CD4-positive, alpha-beta memory T cell (primary cell): Measurements from ENCODE around the gene CTNNA2. TPM values are rescaled to one million over a fixed set of nuclear protein-coding genes. Genes with fewer than 3 reads are reported as not detected.
"Not testable (repeated sequence)": the region's sequence is repeated elsewhere in the genome, so short reads cannot be mapped to it uniquely, and the experiment has no call there.

Experiments used
- CTCF ChIA-PET: fragments of 350-600 bp; sonication (Branson Sonifier 250); formaldehyde crosslinking; loops from one replicate; lab custom pipeline; 2021; ENCODE audit warnings: inconsistent platforms; ENCODE audit not compliant: partially characterized antibody; lab: Charles Lee
- POLR2A ChIA-PET: fragments of 350-600 bp; sonication (Branson Sonifier 250); formaldehyde crosslinking; loops from one replicate; lab custom pipeline; 2021; ENCODE audit not compliant: partially characterized antibody; lab: Charles Lee
- DNase-seq, 5 donors: peaks; one replicate each; pipeline versions ENCODE4 v3.0.0 to v3.0.0-alpha.2; 2020 to 2022; ENCODE audit warnings: mixed read lengths in 1 of 5
- H3K27ac ChIP-seq: one replicate; pipeline ENCODE4 v1.7.0; 2013; ENCODE audit warnings: low read depth, low read length
- H3K27me3 ChIP-seq: 2 replicates; pipeline ENCODE4 v1.7.0; 2013; ENCODE audit warnings: mild to moderate bottlenecking, low read length, moderate library complexity; ENCODE audit not compliant: insufficient read depth
- H3K36me3 ChIP-seq: 2 replicates; pipeline ENCODE4 v1.7.0; 2013; ENCODE audit warnings: mild to moderate bottlenecking, low read length, moderate library complexity; ENCODE audit not compliant: insufficient read depth
- H3K4me1 ChIP-seq: 2 replicates; pipeline ENCODE4 v1.7.0; 2013; ENCODE audit warnings: mild to moderate bottlenecking, low read length, moderate library complexity; ENCODE audit not compliant: insufficient read depth
- H3K4me3 ChIP-seq, 2 donors: one replicate each; pipeline ENCODE4 v1.7.0; 2013; ENCODE audit warnings: low read length in 2 of 2, mild to moderate bottlenecking in 1 of 2
- H3K9me3 ChIP-seq, 2 donors: one replicate each; pipeline ENCODE4 v1.7.0; 2013; ENCODE audit warnings: low read length in 2 of 2, control low read depth in 1 of 2; ENCODE audit not compliant: control insufficient read depth in 1 of 2
- H3K27ac Mint-ChIP-seq, 7 donors: one replicate each; pipeline ENCODE4 v1.8.0; 2020 to 2021; ENCODE audit warnings: mixed read lengths in 7 of 7, mild to moderate bottlenecking in 6 of 7, inconsistent platforms in 3 of 7, moderate library complexity in 3 of 7
- H3K27me3 Mint-ChIP-seq, 2 donors: one replicate each; pipeline ENCODE4 v1.8.0; 2020 to 2021; ENCODE audit warnings: mixed read lengths in 2 of 2
- H3K36me3 Mint-ChIP-seq, 2 donors: one replicate each; pipeline ENCODE4 v1.8.0; 2020 to 2021; ENCODE audit warnings: mixed read lengths in 2 of 2, inconsistent platforms in 1 of 2, mild to moderate bottlenecking in 1 of 2
- H3K4me1 Mint-ChIP-seq, 4 donors: one replicate each; pipeline ENCODE4 v1.8.0; 2020 to 2021; ENCODE audit warnings: mixed read lengths in 4 of 4, mild to moderate bottlenecking in 1 of 4
- H3K4me3 Mint-ChIP-seq, 8 donors: one replicate each; pipeline ENCODE4 v1.8.0; 2020 to 2021; ENCODE audit warnings: mixed read lengths in 8 of 8, mild to moderate bottlenecking in 7 of 8, moderate library complexity in 6 of 8, inconsistent platforms in 3 of 8
- H3K9me3 Mint-ChIP-seq, 8 donors: one replicate each; pipeline ENCODE4 v1.8.0; 2020 to 2021; ENCODE audit warnings: mixed read lengths in 8 of 8, mild to moderate bottlenecking in 5 of 8, inconsistent platforms in 3 of 8, moderate library complexity in 1 of 8
- intact Hi-C: fragments of 100-400 bp; cut with micrococcal nuclease; formaldehyde crosslinking; loops from one replicate; pipeline ENCODE4 v1.15.1; 2023
- polyA plus RNA-seq, 2 donors: library from polyadenylated mRNA; unstranded; fragments of 300-500 nt; fragmentation: Illumina TruSeq; gene quantifications; one replicate each; pipeline ENCODE4 v1.2.3, GENCODE V29; 2021
- total RNA-seq, 2 experiments: library from RNA; stranded (reverse); gene quantifications; one replicate each; pipeline ENCODE4 v1.2.3, GENCODE V29; 2021

CTNNA2 gene
- total and polyA plus RNA-seq, 4 experiments from 2014 or later = not detected

DNA sequence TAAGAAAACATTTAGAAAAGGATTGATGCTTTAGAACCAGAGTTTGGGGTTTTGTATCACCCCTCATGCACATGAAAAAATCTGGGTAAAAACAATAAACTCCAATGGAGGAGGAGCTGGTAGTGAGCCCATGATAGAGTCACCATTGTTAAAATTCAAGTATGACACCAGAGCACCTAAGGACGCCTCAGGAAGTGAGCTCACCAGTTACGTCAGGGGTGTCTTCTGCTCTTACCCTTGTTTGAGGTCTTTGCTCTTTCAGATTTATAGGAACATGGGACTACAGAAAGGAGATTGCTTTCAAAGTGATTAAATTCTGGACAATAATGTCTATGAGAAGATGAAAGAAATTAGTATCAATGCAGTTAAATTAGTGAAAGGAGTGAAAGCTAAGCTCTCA is 685.2 kb downstream of the CTNNA2 start:
- CTCF ChIA-PET = no interaction called here
- H3K4me3 Mint-ChIP-seq = no peak overlapping the region

DNA sequence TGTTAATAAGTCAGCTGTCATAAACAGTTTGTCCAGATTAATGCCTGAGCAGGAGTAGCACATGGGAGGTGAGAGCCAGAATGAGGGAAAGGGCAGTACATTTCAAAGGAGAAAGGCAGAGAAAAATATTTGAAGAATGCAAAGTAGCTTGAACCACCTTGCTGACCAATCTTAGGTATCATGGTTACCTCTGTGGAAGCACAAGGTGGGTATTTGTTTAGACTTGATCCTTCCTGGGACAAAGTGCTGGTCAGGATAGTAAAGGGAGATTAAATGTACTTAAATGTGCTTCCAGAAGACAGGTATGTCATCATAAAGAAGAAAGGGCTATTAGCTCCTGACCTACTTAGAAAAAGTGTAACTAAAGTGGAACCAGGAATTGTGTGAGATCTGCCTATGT is 686.7 kb downstream of the CTNNA2 start:
- Mint-ChIP-seq H3K9me3 (peaks cover 2 to 19% (median 12%) of the 10 kb centered on the region in 8 donors), H3K36me3 (no peaks in the 10 kb centered on the region), H3K27me3 (no peaks in the 10 kb centered on the region), H3K27ac (no peak overlapping the region), H3K4me3 (no peak overlapping the region), H3K4me1 (no peaks in the 10 kb centered on the region)
- H3K36me3 ChIP-seq = no peaks in the 10 kb centered on the region
- intact Hi-C loops = no loop called here
- no peak overlapping the region for H3K27ac ChIP-seq
- no peak for DNase-seq
- no peaks in the 10 kb centered on the region for H3K9me3 ChIP-seq
- no peaks in the 10 kb centered on the region for H3K27me3 ChIP-seq
- no peak overlapping the region for H3K4me3 ChIP-seq
- ChIA-PET POLR2A (no interaction called here), CTCF (no interaction called here)
- no peaks in the 10 kb centered on the region for H3K4me1 ChIP-seq

More for the DNA sequence above, 685.2 kb downstream of the CTNNA2 start:
- POLR2A ChIA-PET = no interaction called here
- Histone ChIP-seq H3K27me3 (no peaks in the 10 kb centered on the region), H3K9me3 (no peaks in the 10 kb centered on the region), H3K4me1 (no peaks in the 10 kb centered on the region), H3K4me3 (no peak overlapping the region), H3K27ac (no peak overlapping the region), H3K36me3 (no peaks in the 10 kb centered on the region)
- DNase-seq = no peak
- H3K27ac Mint-ChIP-seq = no peak overlapping the region
- peaks cover 2 to 14% (median 9%) of the 10 kb centered on the region in 8 donors for H3K9me3 Mint-ChIP-seq
- H3K27me3 Mint-ChIP-seq = no peaks in the 10 kb centered on the region
- no peaks in the 10 kb centered on the region for H3K36me3 Mint-ChIP-seq
- intact Hi-C loops = no loop called here
- H3K4me1 Mint-ChIP-seq = no peaks in the 10 kb centered on the region

DNA sequence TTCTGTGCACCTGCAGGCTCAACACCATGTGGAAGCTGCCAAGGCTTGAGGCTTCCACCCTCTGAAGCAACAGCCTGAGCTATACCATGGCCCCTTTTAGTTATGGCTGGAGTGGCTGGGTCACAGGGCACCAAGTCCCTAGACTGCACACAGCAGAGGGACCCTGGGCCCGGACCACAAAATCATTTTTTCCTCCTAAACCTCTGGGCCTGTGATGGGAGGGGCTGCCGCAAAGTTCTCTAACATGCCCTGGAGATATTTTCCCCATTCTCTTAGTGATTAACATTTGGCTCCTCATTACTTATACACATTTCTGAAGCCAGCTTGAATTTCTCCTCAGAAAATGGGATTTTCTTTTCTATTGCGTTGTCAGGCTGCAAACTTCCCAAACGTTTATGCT is 691.1 kb downstream of the CTNNA2 start:
- peaks cover 2 to 17% (median 12%) of the 10 kb centered on the region in 8 donors for H3K9me3 Mint-ChIP-seq
- CTCF ChIA-PET = not testable (repeated sequence)

DNA sequence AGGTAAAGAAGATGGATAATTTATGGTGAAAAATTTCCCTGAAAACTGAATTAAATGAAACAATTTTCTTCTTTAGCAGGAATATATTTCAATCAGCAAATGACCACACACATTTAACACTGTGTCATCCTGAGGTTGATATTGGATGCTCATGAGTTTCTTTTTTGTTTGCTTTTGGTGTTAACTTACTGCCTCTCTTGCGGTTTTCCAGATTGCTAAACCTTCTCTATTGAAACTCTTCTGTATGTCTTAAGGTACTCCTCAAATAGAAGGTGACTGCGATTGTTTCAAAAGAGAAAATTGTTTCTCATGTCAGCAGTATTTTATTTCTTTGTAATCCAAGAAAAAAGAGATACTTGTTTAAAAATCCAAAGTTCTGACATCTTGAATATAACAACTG is 692.6 kb downstream of the CTNNA2 start:
- ChIA-PET POLR2A (no interaction called here), CTCF (no interaction called here)
- Histone ChIP-seq H3K4me1 (no peaks in the 10 kb centered on the region), H3K4me3 (no peak overlapping the region), H3K27ac (no peak overlapping the region), H3K9me3 (no peaks in the 10 kb centered on the region), H3K27me3 (no peaks in the 10 kb centered on the region), H3K36me3 (no peaks in the 10 kb centered on the region)
- intact Hi-C loops = no loop called here
- H3K27ac Mint-ChIP-seq = no peak overlapping the region
- no peaks in the 10 kb centered on the region for H3K36me3 Mint-ChIP-seq
- no peaks in the 10 kb centered on the region for H3K27me3 Mint-ChIP-seq
- H3K4me3 Mint-ChIP-seq = no peak overlapping the region
- no peak for DNase-seq
- H3K9me3 Mint-ChIP-seq = peaks cover 2 to 21% (median 11%) of the 10 kb centered on the region in 8 donors
- no peaks in the 10 kb centered on the region for H3K4me1 Mint-ChIP-seq

More for the DNA sequence above, 691.1 kb downstream of the CTNNA2 start:
- H3K4me3 ChIP-seq, H3K9me3 ChIP-seq, H3K4me1 ChIP-seq, H3K27ac Mint-ChIP-seq, H3K36me3 ChIP-seq, DNase-seq, H3K27me3 ChIP-seq, H3K36me3 Mint-ChIP-seq, H3K27me3 Mint-ChIP-seq, H3K4me3 Mint-ChIP-seq, POLR2A ChIA-PET, H3K4me1 Mint-ChIP-seq, H3K27ac ChIP-seq, intact Hi-C loops: not testable (repeated sequence)

DNA sequence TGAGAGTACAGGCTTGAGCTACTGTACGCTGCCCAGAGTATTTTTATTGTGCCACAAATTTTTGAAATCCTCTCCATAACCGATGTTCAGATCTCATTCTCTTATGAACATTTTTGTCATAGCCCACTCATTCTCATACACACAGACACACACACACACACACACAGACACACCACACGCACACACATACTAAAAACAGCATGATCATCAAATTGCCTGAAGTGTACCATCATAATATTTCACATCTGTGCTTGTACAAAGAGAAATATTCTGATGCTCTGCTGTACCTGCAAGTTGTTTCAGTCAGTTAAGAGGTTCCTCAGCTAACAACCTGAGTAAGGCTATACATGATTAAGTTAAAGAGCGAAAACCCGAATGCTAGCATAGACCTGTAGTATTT is 696.6 kb downstream of the CTNNA2 start:
- Histone ChIP-seq H3K27ac (no peak overlapping the region), H3K4me3 (no peak overlapping the region), H3K9me3 (no peaks in the 10 kb centered on the region), H3K4me1 (no peaks in the 10 kb centered on the region), H3K27me3 (no peaks in the 10 kb centered on the region), H3K36me3 (no peaks in the 10 kb centered on the region)
- Mint-ChIP-seq H3K4me3 (no peak overlapping the region), H3K9me3 (peaks cover 1 to 13% (median 6%) of the 10 kb centered on the region in 8 donors), H3K36me3 (no peaks in the 10 kb centered on the region), H3K4me1 (no peaks in the 10 kb centered on the region), H3K27ac (no peak overlapping the region), H3K27me3 (no peaks in the 10 kb centered on the region)
- intact Hi-C loops = no loop called here
- ChIA-PET CTCF (no interaction called here), POLR2A (no interaction called here)
- DNase-seq = no peak

DNA sequence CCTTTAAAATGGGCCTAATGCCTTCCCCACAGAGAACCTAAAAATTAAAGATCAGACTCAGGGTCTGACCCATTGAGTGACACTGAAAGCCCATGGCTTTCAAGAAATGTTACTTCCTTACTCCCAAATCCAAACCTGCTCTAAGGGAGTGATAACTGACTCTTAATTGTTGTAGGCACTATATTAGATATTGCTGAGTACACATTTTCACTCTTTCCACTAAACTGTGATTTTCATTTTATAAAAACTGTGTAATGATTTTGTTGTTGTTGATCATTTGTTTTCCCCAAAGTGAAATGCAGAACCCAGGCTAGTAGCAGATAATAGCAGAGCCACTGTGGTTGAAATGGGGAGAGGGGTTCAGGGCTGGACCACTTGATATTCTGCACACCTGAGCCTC is 704.6 kb downstream of the CTNNA2 start:
- no peaks in the 10 kb centered on the region for H3K4me1 Mint-ChIP-seq
- CTCF ChIA-PET = no interaction called here
- H3K4me3 Mint-ChIP-seq = no peak overlapping the region
- no peak for DNase-seq
- H3K9me3 Mint-ChIP-seq = peaks cover 0 to 23% (median 15%) of the 10 kb centered on the region in 8 donors
- H3K36me3 Mint-ChIP-seq = no peaks in the 10 kb centered on the region
- H3K27ac Mint-ChIP-seq = no peak overlapping the region
- no peaks in the 10 kb centered on the region for H3K27me3 Mint-ChIP-seq
- POLR2A ChIA-PET = no interaction called here
- Histone ChIP-seq H3K4me3 (no peak overlapping the region), H3K27me3 (no peaks in the 10 kb centered on the region), H3K4me1 (no peaks in the 10 kb centered on the region), H3K9me3 (no peaks in the 10 kb centered on the region), H3K36me3 (no peaks in the 10 kb centered on the region), H3K27ac (no peak overlapping the region)
- intact Hi-C loops = no loop called here

DNA sequence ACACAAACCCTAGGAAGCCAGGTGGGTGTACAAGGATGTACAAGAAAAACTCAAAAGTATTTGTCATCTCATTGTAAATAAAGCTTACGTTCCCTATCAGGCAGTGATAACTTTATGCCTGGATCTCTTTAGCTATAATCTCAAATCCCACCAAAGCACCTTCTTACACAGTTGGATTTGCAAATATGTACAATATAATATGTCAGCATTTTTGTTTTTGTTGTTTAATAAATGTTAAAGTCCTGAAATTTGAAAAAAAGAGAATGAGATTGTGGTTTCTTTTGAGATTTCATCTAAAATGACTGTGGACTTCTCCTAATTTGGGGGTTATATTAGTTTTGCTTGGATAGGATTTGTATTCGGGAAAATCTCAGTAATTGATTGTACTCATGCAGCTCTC is 709.8 kb downstream of the CTNNA2 start:
- no peaks in the 10 kb centered on the region for H3K27me3 Mint-ChIP-seq
- Histone ChIP-seq H3K4me1 (no peaks in the 10 kb centered on the region), H3K27ac (no peak overlapping the region), H3K27me3 (no peaks in the 10 kb centered on the region), H3K4me3 (no peak overlapping the region), H3K9me3 (no peaks in the 10 kb centered on the region), H3K36me3 (no peaks in the 10 kb centered on the region)
- H3K27ac Mint-ChIP-seq = no peak overlapping the region
- no peaks in the 10 kb centered on the region for H3K4me1 Mint-ChIP-seq
- H3K9me3 Mint-ChIP-seq = peaks cover 0 to 17% (median 4%) of the 10 kb centered on the region in 8 donors
- CTCF ChIA-PET = no interaction called here
- no peaks in the 10 kb centered on the region for H3K36me3 Mint-ChIP-seq
- H3K4me3 Mint-ChIP-seq = no peak overlapping the region
- POLR2A ChIA-PET = no interaction called here
- intact Hi-C loops = no loop called here
- no peak for DNase-seq

DNA sequence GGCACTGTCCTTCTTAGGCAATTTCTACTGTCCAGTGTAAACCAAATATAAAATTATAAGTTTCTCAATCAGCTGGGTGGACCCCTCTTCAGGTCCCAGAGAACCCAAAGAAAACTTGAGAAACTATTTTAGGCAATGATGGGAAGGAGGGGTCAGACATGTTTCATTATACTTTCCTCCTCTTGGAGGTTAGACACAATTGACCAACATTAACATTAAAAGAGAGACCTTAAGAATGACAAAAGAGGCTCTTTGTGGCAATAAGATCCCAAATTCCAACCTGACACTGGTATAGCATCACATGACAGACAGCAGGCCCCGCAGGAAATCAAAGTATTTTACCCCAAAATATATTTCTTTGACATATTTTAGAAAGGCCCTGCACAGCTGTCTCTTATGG is 718.6 kb downstream of the CTNNA2 start:
- intact Hi-C loops = no loop called here
- Mint-ChIP-seq H3K36me3 (no peaks in the 10 kb centered on the region), H3K9me3 (peaks cover 0 to 10% (median 2%) of the 10 kb centered on the region in 8 donors), H3K27me3 (no peaks in the 10 kb centered on the region), H3K4me3 (no peak overlapping the region), H3K4me1 (no peaks in the 10 kb centered on the region), H3K27ac (no peak overlapping the region)
- no peak overlapping the region for H3K27ac ChIP-seq
- H3K36me3 ChIP-seq = no peaks in the 10 kb centered on the region
- no peaks in the 10 kb centered on the region for H3K4me1 ChIP-seq
- POLR2A ChIA-PET = no interaction called here
- no peaks in the 10 kb centered on the region for H3K27me3 ChIP-seq
- no peak for DNase-seq
- no peaks in the 10 kb centered on the region for H3K9me3 ChIP-seq
- H3K4me3 ChIP-seq = no peak overlapping the region
- CTCF ChIA-PET = no interaction called here
